ENCODE data around the gene SDR42E1. TPM values are rescaled to one million over a fixed set of nuclear protein-coding genes. Genes with fewer than 3 reads are reported as not detected.

The SDR42E1 gene
- total RNA-seq, 2 donors from 2014 or later, result 0.41 to 0.56 TPM

GRCh38 chr16:82023206-82023605 lies 11.9 kb upstream of the SDR42E1 start:
- Histone ChIP-seq H3K4me1 (ENCODE audit: control insufficient read depth in 1 of 2, low read depth in 2 of 2) (no peaks in the 10 kb centered on the region), H3K4me3 (no peak overlapping the region), H3K9me3 (no peaks in the 10 kb centered on the region), H3K27me3 (replicated peaks; ENCODE audit: insufficient read depth) (no peaks in the 10 kb centered on the region), H3K27ac (no peak overlapping the region), H3K36me3 (no peaks in the 10 kb centered on the region)
- no peak for TF ChIP-seq CTCF (IDR thresholded peaks at IDR 0.05)
- ATAC-seq (ENCODE audit: insufficient number of reproducible peaks, low FRiP score, low read depth) (no peak), DNase-seq (ENCODE audit: low spot score) (no peak)

GRCh38 chr16:82020051-82020450 lies 8.8 kb upstream of the SDR42E1 start:
- Histone ChIP-seq H3K9me3 (peaks cover 2% of the 10 kb centered on the region), H3K27me3 (replicated peaks; ENCODE audit: insufficient read depth) (no peaks in the 10 kb centered on the region), H3K4me1 (ENCODE audit: control insufficient read depth in 1 of 2, low read depth in 2 of 2) (peaks cover 0 to 7% of the 10 kb centered on the region in 2 donors), H3K4me3 (no peak overlapping the region), H3K27ac (no peak overlapping the region), H3K36me3 (no peaks in the 10 kb centered on the region)
- TF ChIP-seq CTCF (IDR thresholded peaks at IDR 0.05), result no peak
- no peak for DNase-seq (ENCODE audit: low spot score)
- no peak for ATAC-seq (ENCODE audit: insufficient number of reproducible peaks, low FRiP score, low read depth)

DNA sequence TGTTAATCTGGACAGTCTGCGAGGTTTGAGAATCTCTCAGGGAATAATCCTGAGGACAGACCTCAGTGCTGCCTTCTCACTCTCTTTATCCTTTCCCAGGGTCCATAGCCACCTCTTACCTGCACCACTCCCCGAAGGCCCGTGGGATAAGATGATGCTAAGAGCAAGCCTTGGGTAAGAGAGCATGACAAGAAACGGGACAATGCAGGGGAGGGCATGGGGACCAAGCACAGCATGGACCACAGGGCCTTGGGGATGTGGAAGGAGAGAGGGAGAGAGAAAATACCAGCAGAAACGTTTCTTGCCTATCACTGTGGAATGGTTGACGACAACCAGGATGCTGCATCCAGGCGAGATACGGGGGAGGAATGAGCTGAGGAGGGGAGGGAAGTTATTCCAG lies 8.3 kb upstream of the SDR42E1 start:
- H3K4me1 ChIP-seq (ENCODE audit: control insufficient read depth in 1 of 2, low read depth in 2 of 2), result peaks cover 0 to 7% of the 10 kb centered on the region in 2 donors
- ATAC-seq (ENCODE audit: insufficient number of reproducible peaks, low FRiP score, low read depth) (no peak), DNase-seq (ENCODE audit: low spot score) (no peak)
- H3K27ac ChIP-seq, result no peak overlapping the region
- TF ChIP-seq CTCF (IDR thresholded peaks at IDR 0.05), result no peak
- peaks cover 3% of the 10 kb centered on the region for H3K9me3 ChIP-seq
- H3K27me3 ChIP-seq (replicated peaks; ENCODE audit: insufficient read depth), result no peaks in the 10 kb centered on the region
- H3K4me3 ChIP-seq, result no peak overlapping the region
- H3K36me3 ChIP-seq, result no peaks in the 10 kb centered on the region

DNA sequence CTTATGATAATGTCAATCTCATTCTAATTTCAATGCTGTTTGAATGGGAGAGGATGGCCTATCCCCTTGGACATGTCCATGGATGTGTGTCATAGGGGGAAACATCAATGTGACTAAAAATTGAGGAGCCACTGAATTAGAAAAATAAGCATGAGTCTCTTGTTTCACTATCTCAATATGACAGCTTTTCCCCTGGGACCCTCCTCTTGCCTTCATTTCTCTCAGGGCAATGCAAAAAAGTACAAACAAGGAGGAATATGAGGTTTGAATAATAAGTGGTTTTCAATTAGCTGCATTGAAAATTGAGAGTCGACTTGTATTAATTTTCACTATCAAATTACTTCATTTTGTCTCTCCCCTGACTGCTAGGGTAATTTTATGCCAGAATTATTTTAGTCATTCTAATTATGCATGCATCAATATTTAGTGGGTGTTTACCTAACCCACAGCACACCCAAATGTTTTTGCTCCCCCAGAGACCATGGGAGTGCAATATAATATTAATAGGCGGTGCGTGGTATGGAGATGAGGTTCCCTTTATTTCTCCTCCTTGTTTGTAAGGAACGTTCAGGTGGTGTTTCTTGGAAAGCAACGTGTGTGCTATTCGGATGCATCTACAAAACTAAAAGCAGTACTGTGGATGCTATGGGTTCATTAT lies 6.8 kb upstream of the SDR42E1 start:
- Histone ChIP-seq H3K4me3 (no peak overlapping the region), H3K27ac (no peak overlapping the region), H3K36me3 (no peaks in the 10 kb centered on the region), H3K4me1 (ENCODE audit: control insufficient read depth in 1 of 2, low read depth in 2 of 2) (peaks cover 0 to 7% of the 10 kb centered on the region in 2 donors), H3K27me3 (replicated peaks; ENCODE audit: insufficient read depth) (no peaks in the 10 kb centered on the region), H3K9me3 (peaks cover 3% of the 10 kb centered on the region)
- ATAC-seq (ENCODE audit: insufficient number of reproducible peaks, low FRiP score, low read depth) (no peak), DNase-seq (ENCODE audit: low spot score) (no peak)
- no peak for TF ChIP-seq CTCF (IDR thresholded peaks at IDR 0.05)

GRCh38 chr16:82016964-82017363 lies 5.7 kb upstream of the SDR42E1 start:
- Histone ChIP-seq H3K9me3 (peaks cover 3% of the 10 kb centered on the region), H3K27me3 (replicated peaks; ENCODE audit: insufficient read depth) (no peaks in the 10 kb centered on the region), H3K4me3 (no peak overlapping the region), H3K4me1 (ENCODE audit: control insufficient read depth in 1 of 2, low read depth in 2 of 2) (peaks cover 0 to 7% of the 10 kb centered on the region in 2 donors), H3K36me3 (no peaks in the 10 kb centered on the region), H3K27ac (no peak overlapping the region)
- ATAC-seq (ENCODE audit: insufficient number of reproducible peaks, low FRiP score, low read depth), result no peak
- TF ChIP-seq CTCF (IDR thresholded peaks at IDR 0.05), result no peak
- DNase-seq (ENCODE audit: low spot score), result no peak

All from thoracic aorta (tissue), 2 donors.